ENCODE results near the gene GRM8. TPM values are rescaled to one million over a fixed set of nuclear protein-coding genes. Genes with fewer than 3 reads are reported as not detected.

Gene GRM8
- total RNA-seq, 2 experiments from 2014 or later = not detected

- Mint-ChIP-seq H3K27ac (no peak overlapping the region), H3K4me3 (no peak overlapping the region), H3K9me3 (ENCODE audit: low read depth) (no peaks in the 10 kb centered on the region), H3K27me3 (peaks cover 9% of the 10 kb centered on the region), H3K36me3 (no peaks in the 10 kb centered on the region), H3K4me1 (no peaks in the 10 kb centered on the region)
- no peak for ATAC-seq
- no peak for DNase-seq
- CTCF ChIA-PET = no interaction called here
Observed at GRCh38 chr7:127153315-127153714, 99.4 kb downstream of the GRM8 start.

- Mint-ChIP-seq H3K36me3 (no peaks in the 10 kb centered on the region), H3K27me3 (peaks cover 9% of the 10 kb centered on the region), H3K4me1 (no peaks in the 10 kb centered on the region), H3K9me3 (ENCODE audit: low read depth) (no peaks in the 10 kb centered on the region), H3K27ac (no peak overlapping the region), H3K4me3 (no peak overlapping the region)
- CTCF ChIA-PET = no interaction called here
- no peak for ATAC-seq
- no peak for DNase-seq
Observed at GRCh38 chr7:127152423-127152822, 100.3 kb downstream of the GRM8 start.

- Mint-ChIP-seq H3K27me3 (peaks cover 4% of the 10 kb centered on the region), H3K4me1 (no peaks in the 10 kb centered on the region), H3K4me3 (no peak overlapping the region), H3K36me3 (no peaks in the 10 kb centered on the region), H3K27ac (no peak overlapping the region), H3K9me3 (ENCODE audit: low read depth) (no peaks in the 10 kb centered on the region)
- CTCF ChIA-PET = no interaction called here
- DNase-seq (no peak), ATAC-seq (no peak)
Observed at GRCh38 chr7:127151379-127151778, 101.4 kb downstream of the GRM8 start.

GRCh38 chr7:127150543-127150942, 102.2 kb downstream of the GRM8 start:
- CTCF ChIA-PET = no interaction called here
- peaks cover 4% of the 10 kb centered on the region for H3K27me3 Mint-ChIP-seq
- DNase-seq = no peak
- H3K4me3 Mint-ChIP-seq = no peak overlapping the region
- no peaks in the 10 kb centered on the region for H3K36me3 Mint-ChIP-seq
- H3K9me3 Mint-ChIP-seq (ENCODE audit: low read depth) = no peaks in the 10 kb centered on the region
- ATAC-seq = no peak
- no peak overlapping the region for H3K27ac Mint-ChIP-seq
- no peaks in the 10 kb centered on the region for H3K4me1 Mint-ChIP-seq

- Mint-ChIP-seq H3K27me3 (peaks cover 4% of the 10 kb centered on the region), H3K36me3 (no peaks in the 10 kb centered on the region), H3K9me3 (ENCODE audit: low read depth) (no peaks in the 10 kb centered on the region), H3K4me3 (no peak overlapping the region), H3K4me1 (no peaks in the 10 kb centered on the region), H3K27ac (no peak overlapping the region)
- DNase-seq (no peak), ATAC-seq (no peak)
- CTCF ChIA-PET = no interaction called here
Observed at GRCh38 chr7:127146746-127147536, 105.8 kb downstream of the GRM8 start.

- Mint-ChIP-seq H3K4me3 (no peak overlapping the region), H3K27ac (no peak overlapping the region), H3K27me3 (no peaks in the 10 kb centered on the region), H3K4me1 (no peaks in the 10 kb centered on the region), H3K9me3 (ENCODE audit: low read depth) (no peaks in the 10 kb centered on the region), H3K36me3 (no peaks in the 10 kb centered on the region)
- CTCF ChIA-PET = no interaction called here
- no peak for ATAC-seq
- no peak for DNase-seq
Observed at GRCh38 chr7:127137146-127137545, 115.6 kb downstream of the GRM8 start.

GRCh38 chr7:127135871-127136485, 116.8 kb downstream of the GRM8 start:
- ATAC-seq = no peak
- DNase-seq = no peak
- H3K4me3 Mint-ChIP-seq = no peak overlapping the region
- no peaks in the 10 kb centered on the region for H3K4me1 Mint-ChIP-seq
- CTCF ChIA-PET = no interaction called here
- H3K9me3 Mint-ChIP-seq (ENCODE audit: low read depth) = no peaks in the 10 kb centered on the region
- H3K36me3 Mint-ChIP-seq = no peaks in the 10 kb centered on the region
- no peak overlapping the region for H3K27ac Mint-ChIP-seq
- H3K27me3 Mint-ChIP-seq = no peaks in the 10 kb centered on the region

GRCh38 chr7:127123220-127123619, 129.5 kb downstream of the GRM8 start:
- Mint-ChIP-seq H3K36me3 (no peaks in the 10 kb centered on the region), H3K4me3 (no peak overlapping the region), H3K27me3 (peaks cover 4% of the 10 kb centered on the region), H3K27ac (no peak overlapping the region), H3K4me1 (no peaks in the 10 kb centered on the region), H3K9me3 (ENCODE audit: low read depth) (no peaks in the 10 kb centered on the region)
- CTCF ChIA-PET = no interaction called here
- no peak for DNase-seq
- ATAC-seq = no peak

GRCh38 chr7:127119517-127119916, 133.2 kb downstream of the GRM8 start:
- Mint-ChIP-seq H3K27ac (no peak overlapping the region), H3K36me3 (no peaks in the 10 kb centered on the region), H3K4me1 (peaks cover 4% of the 10 kb centered on the region), H3K27me3 (peaks cover 6% of the 10 kb centered on the region), H3K9me3 (ENCODE audit: low read depth) (no peaks in the 10 kb centered on the region), H3K4me3 (no peak overlapping the region)
- CTCF ChIA-PET = no interaction called here
- ATAC-seq = no peak
- DNase-seq = no peak

- no peaks in the 10 kb centered on the region for H3K36me3 Mint-ChIP-seq
- DNase-seq = no peak
- CTCF ChIA-PET = no interaction called here
- peaks cover 4% of the 10 kb centered on the region for H3K4me1 Mint-ChIP-seq
- no peak overlapping the region for H3K4me3 Mint-ChIP-seq
- H3K27me3 Mint-ChIP-seq = peaks cover 2% of the 10 kb centered on the region
- H3K9me3 Mint-ChIP-seq (ENCODE audit: low read depth) = no peaks in the 10 kb centered on the region
- no peak overlapping the region for H3K27ac Mint-ChIP-seq
- ATAC-seq = no peak
Observed at GRCh38 chr7:127114742-127115265, 137.9 kb downstream of the GRM8 start.

- ATAC-seq = no peak
- no peaks in the 10 kb centered on the region for H3K4me1 Mint-ChIP-seq
Observed at GRCh38 chr7:127107601-127108007, 145.1 kb downstream of the GRM8 start.

GRCh38 chr7:127093340-127093739, 159.4 kb downstream of the GRM8 start:
- Mint-ChIP-seq H3K36me3 (no peaks in the 10 kb centered on the region), H3K4me1 (no peaks in the 10 kb centered on the region), H3K27ac (no peak overlapping the region), H3K27me3 (no peaks in the 10 kb centered on the region), H3K9me3 (ENCODE audit: low read depth) (no peaks in the 10 kb centered on the region), H3K4me3 (no peak overlapping the region)
- CTCF ChIA-PET = no interaction called here
- no peak for ATAC-seq
- DNase-seq = no peak

More at GRCh38 chr7:127107601-127108007, 145.1 kb downstream of the GRM8 start:
- Mint-ChIP-seq H3K27me3 (no peaks in the 10 kb centered on the region), H3K36me3 (no peaks in the 10 kb centered on the region), H3K4me3 (no peak overlapping the region), H3K9me3 (ENCODE audit: low read depth) (no peaks in the 10 kb centered on the region), H3K27ac (no peak overlapping the region)
- CTCF ChIA-PET = no interaction called here
- DNase-seq = peak; percentile 56

- no peak for DNase-seq
- CTCF ChIA-PET = no interaction called here
- ATAC-seq = no peak
- Mint-ChIP-seq H3K9me3 (ENCODE audit: low read depth) (no peaks in the 10 kb centered on the region), H3K36me3 (no peaks in the 10 kb centered on the region), H3K27ac (no peak overlapping the region), H3K27me3 (no peaks in the 10 kb centered on the region), H3K4me3 (no peak overlapping the region), H3K4me1 (no peaks in the 10 kb centered on the region)
Observed at GRCh38 chr7:127091620-127092019, 161.1 kb downstream of the GRM8 start.

GRCh38 chr7:127089146-127089545, 163.6 kb downstream of the GRM8 start:
- ATAC-seq (no peak), DNase-seq (no peak)
- H3K27me3 Mint-ChIP-seq = no peaks in the 10 kb centered on the region
- H3K9me3 Mint-ChIP-seq (ENCODE audit: low read depth) = no peaks in the 10 kb centered on the region
- CTCF ChIA-PET = no interaction called here
- no peaks in the 10 kb centered on the region for H3K4me1 Mint-ChIP-seq
- no peak overlapping the region for H3K27ac Mint-ChIP-seq
- H3K36me3 Mint-ChIP-seq = no peaks in the 10 kb centered on the region
- H3K4me3 Mint-ChIP-seq = no peak overlapping the region

Data from activated CD8-positive, alpha-beta memory T cell treated with anti-CD3 and anti-CD28 coated beads, Interleukin-2, amount 10 ng/mL, durations not matched to agents 7 days and 5 days (primary cell).